ENCODE measurements around the gene MAGT1.

- TF ChIP-seq POLR2AphosphoS5 (IDR thresholded peaks at IDR 0.05) (no peak), POLR2A (IDR thresholded peaks at IDR 0.05) (no peak)
Measured at GRCh38 chrX:77935886-77936285, 40.7 kb upstream of the MAGT1 start.

Data from spleen (tissue), 3 donors.